ENCODE data around the gene SIRPA.

SIRPA gene

DNA sequence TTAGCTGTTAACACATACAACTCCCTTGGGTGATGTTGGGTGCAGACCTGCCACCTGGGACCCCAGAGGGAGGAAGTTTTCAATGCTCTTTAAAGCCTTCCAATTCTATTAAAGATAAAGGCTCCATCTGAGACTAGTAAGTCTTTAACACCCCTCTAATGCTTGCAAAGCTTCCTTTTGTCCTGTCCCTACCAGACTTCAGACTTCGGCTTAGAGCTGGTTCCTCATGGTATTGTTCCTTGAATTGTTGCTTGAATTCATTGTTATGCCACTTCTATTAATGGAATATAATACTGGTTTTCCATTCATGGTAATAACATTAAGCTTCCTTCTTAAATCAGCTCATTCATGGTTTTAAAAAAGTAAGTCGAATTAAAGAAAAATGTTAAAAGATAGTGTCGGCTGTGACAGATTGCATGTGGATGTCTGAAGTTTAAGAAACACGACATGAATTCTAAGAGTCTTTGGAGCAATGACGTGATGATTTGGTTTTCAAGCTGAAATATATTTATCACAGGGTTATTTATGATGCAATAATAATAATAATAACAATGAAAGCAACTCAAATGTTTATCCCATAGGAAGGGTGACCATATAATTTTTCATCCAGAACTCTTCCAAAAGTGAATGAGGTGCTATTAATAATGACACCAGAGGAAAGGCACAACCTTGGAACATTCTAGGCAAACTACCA is 76.8 kb downstream of the SIRPA start:
- TF ChIP-seq, protein P1, sequence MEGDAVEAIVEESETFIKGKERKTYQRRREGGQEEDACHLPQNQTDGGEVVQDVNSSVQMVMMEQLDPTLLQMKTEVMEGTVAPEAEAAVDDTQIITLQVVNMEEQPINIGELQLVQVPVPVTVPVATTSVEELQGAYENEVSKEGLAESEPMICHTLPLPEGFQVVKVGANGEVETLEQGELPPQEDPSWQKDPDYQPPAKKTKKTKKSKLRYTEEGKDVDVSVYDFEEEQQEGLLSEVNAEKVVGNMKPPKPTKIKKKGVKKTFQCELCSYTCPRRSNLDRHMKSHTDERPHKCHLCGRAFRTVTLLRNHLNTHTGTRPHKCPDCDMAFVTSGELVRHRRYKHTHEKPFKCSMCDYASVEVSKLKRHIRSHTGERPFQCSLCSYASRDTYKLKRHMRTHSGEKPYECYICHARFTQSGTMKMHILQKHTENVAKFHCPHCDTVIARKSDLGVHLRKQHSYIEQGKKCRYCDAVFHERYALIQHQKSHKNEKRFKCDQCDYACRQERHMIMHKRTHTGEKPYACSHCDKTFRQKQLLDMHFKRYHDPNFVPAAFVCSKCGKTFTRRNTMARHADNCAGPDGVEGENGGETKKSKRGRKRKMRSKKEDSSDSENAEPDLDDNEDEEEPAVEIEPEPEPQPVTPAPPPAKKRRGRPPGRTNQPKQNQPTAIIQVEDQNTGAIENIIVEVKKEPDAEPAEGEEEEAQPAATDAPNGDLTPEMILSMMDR (IDR thresholded peaks at IDR 0.05; ENCODE audit: insufficient read depth, low read depth, low read length, missing control alignments): no peak
- no peak for DNase-seq (ENCODE audit: low read depth)
- no peak overlapping the region for H3K4me3 ChIP-seq (ENCODE audit: low read depth, low read length)

DNA sequence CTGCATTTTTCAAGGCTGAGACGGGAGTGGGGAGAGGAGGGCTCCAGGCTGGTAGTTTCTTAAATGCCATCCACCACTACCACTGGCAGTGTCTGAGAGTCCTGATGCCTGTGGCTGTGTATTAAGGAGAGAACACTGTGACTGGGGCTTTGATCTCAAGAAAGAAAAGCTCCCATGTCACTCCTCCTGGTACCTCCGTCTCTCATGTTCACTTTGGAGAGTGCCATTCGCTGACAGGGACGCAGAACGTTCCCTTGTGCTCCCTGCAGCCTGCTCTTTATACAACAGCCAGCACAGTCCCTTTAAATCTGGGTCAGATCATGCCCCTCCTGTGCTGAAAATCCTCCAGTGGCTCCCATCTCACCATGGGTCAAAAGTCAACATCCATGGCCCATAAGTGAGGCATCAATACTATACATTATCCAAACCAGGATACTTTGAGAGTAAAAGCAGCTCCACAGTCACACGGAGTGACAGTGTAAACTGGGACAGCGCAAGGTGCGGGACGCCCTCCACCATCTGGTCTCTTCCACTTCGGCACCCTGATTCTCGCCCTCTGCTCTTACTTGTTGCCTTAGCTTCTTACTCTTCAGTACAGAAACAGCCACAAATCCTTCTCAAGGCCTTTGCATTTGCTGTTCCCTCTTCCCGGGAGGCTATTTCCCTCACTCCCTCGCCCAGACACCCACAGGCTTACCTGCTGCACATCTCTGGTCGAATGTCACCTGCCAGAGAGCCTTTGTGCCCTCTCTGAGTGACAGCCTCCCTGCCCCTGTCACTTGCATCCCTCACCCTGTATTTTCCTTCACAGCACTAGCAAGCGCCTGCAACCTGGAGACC is 78.6 kb downstream of the SIRPA start:
- H3K4me3 ChIP-seq (ENCODE audit: low read depth, low read length): no peak overlapping the region
- no peak for DNase-seq (ENCODE audit: low read depth)
- TF ChIP-seq, protein P1 (IDR thresholded peaks at IDR 0.05; ENCODE audit: insufficient read depth, low read depth, low read length, missing control alignments): no peak

DNA sequence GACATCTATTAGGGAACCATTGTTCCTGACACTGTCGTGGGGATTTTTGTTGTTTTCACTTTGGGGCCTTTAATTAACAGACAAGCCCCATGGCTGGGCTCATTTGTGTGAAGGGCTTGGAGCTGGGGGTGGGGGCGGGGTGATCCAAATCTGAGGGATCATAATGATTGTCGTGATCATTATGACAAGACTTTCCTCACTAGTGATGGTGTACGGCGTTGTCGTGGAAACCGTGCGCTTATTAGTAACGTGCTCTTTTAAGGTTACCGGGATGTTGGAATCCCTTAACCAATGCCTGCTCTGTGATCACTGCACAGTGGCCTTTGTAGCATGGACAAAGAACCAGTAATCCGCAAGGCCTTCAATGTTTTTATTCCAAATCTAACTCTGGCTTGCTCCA is 80.1 kb downstream of the SIRPA start:
- H3K4me3 ChIP-seq (ENCODE audit: low read depth, low read length): no peak overlapping the region
- TF ChIP-seq, protein P1 (IDR thresholded peaks at IDR 0.05; ENCODE audit: insufficient read depth, low read depth, low read length, missing control alignments): no peak
- no peak for DNase-seq (ENCODE audit: low read depth)

DNA sequence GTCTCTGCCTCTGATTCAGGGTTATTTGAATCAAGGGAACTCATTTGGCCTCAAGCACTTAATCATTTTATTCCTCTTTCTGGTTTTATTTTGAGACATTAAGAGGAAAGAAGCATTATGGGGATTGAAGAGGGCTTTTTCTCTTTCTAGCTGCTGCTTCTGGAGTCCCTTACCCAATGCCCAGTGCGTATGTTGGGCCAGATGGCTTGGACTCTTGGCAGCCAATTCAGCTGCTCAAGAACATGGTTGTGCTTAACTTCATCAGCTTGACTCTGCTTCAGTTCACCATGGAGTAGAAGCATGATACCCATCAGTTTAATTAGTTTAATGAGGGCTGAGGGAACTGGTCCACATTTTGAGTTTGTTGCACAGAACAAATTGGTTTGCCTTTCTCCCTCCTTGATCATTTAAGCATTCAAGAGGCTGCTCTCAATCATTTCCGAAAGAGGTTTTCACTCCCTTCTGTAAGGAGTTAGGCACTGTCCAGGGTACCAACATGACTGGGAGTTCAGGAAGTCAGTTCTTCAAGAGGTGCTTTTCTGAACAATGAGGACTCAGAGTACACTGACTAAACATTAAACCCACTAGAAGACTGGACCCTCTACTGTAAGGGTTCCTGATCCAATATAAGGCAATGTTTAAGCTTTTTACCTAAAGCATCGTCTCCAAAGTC is 84.0 kb downstream of the SIRPA start:
- DNase-seq (ENCODE audit: low read depth): no peak
- TF ChIP-seq, protein P1 (IDR thresholded peaks at IDR 0.05; ENCODE audit: insufficient read depth, low read depth, low read length, missing control alignments): no peak
- no peak overlapping the region for H3K4me3 ChIP-seq (ENCODE audit: low read depth, low read length)

DNA sequence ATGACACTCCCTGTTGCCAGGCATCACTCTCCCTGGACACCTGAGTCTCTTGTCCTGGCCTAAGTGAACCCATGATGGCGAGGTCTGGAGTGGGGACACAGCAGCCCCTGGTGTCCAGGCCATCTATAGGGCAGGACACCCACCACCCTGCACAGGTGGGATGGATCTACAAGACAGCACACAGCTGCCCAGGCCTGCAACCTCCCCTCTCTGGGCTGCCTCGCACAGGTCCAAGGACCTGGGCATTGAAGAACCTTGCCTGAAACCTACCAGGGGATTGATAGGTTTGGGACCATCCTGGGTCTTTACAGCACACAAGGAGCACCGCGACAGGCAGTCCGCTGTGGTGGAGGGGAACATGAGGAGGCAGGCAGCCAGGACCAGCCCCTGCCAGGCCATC is 87.5 kb downstream of the SIRPA start:
- TF ChIP-seq, protein P1 (IDR thresholded peaks at IDR 0.05; ENCODE audit: insufficient read depth, low read depth, low read length, missing control alignments): no peak
- H3K4me3 ChIP-seq (ENCODE audit: low read depth, low read length): no peak overlapping the region
- no peak for DNase-seq (ENCODE audit: low read depth)

DNA sequence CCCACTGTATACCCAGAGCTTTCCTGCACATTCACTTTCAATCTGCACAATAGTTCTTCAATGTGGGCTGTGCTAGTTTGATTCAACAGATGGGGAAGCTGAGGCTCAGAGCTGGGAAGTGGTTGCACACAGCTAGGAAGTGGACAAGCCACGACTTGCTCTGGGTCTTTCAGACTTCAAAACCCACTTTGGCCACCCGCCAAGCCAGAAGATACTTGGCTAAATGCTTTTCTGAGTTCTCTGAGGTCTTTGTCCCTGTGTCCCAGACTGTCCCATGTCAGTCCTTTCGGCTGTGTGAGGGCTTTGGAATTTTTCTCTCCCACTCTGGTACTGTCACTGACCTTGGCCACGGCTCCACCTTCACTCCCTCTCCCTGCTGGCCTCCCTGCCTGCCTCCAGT is 88.1 kb downstream of the SIRPA start:
- TF ChIP-seq, protein P1 (IDR thresholded peaks at IDR 0.05; ENCODE audit: insufficient read depth, low read depth, low read length, missing control alignments): no peak
- DNase-seq (ENCODE audit: low read depth): no peak
- no peak overlapping the region for H3K4me3 ChIP-seq (ENCODE audit: low read depth, low read length)
